ES-I3 (cell line): Measurements from ENCODE around the gene PTCD2.
"Not testable (repeated sequence)": the region's sequence is repeated elsewhere in the genome, so short reads cannot be mapped to it uniquely, and the experiment has no call there.

Experiments used
- H3K36me3 ChIP-seq: 2 replicates; pipeline ENCODE4 v1.6.1; 2013; ENCODE audit warnings: mild to moderate bottlenecking, low read length, control low read depth, moderate library complexity; ENCODE audit not compliant: insufficient read depth
- H3K4me1 ChIP-seq: 2 replicates; pipeline ENCODE4 v1.6.1; 2013; ENCODE audit warnings: mild to moderate bottlenecking, control low read depth, low read length; ENCODE audit not compliant: insufficient read depth
- H3K9ac ChIP-seq: 2 replicates; pipeline ENCODE4 v1.6.1; 2013; ENCODE audit warnings: low read depth, mild to moderate bottlenecking, low read length, moderate library complexity
- H3K9me3 ChIP-seq: 2 replicates; pipeline ENCODE4 v1.6.1; 2013; ENCODE audit warnings: mild to moderate bottlenecking, low read length, moderate library complexity; ENCODE audit not compliant: control insufficient read depth, insufficient read depth

PTCD2 gene

GRCh38 chr5:72288924-72289323, 31.2 kb upstream of the PTCD2 start:
- Histone ChIP-seq H3K36me3 (peaks cover 6% of the 10 kb centered on the region; the same call in 1 of the 2 replicates), H3K4me1 (no peaks in the 10 kb centered on the region), H3K9ac (no peak overlapping the region), H3K9me3 (no peaks in the 10 kb centered on the region)

GRCh38 chr5:72290356-72291133, 29.6 kb upstream of the PTCD2 start:
- no peak overlapping the region for H3K9ac ChIP-seq
- H3K4me1 ChIP-seq = no peaks in the 10 kb centered on the region
- H3K36me3 ChIP-seq = peaks cover 6% of the 10 kb centered on the region; the same call in 1 of the 2 replicates
- H3K9me3 ChIP-seq = no peaks in the 10 kb centered on the region

GRCh38 chr5:72291601-72292000, 28.6 kb upstream of the PTCD2 start:
- Histone ChIP-seq H3K4me1 (no peaks in the 10 kb centered on the region), H3K9ac (no peak overlapping the region), H3K36me3 (peaks cover 6% of the 10 kb centered on the region; the same call in 1 of the 2 replicates), H3K9me3 (no peaks in the 10 kb centered on the region)

GRCh38 chr5:72292411-72292810, 27.8 kb upstream of the PTCD2 start:
- no peak overlapping the region for H3K9ac ChIP-seq
- no peaks in the 10 kb centered on the region for H3K4me1 ChIP-seq
- no peaks in the 10 kb centered on the region for H3K9me3 ChIP-seq
- peaks cover 6% of the 10 kb centered on the region; the same call in 1 of the 2 replicates for H3K36me3 ChIP-seq

GRCh38 chr5:72293495-72294055, 26.6 kb upstream of the PTCD2 start:
- no peak overlapping the region for H3K9ac ChIP-seq
- peaks cover 6% of the 10 kb centered on the region; the same call in 1 of the 2 replicates for H3K36me3 ChIP-seq
- H3K4me1 ChIP-seq = no peaks in the 10 kb centered on the region
- no peaks in the 10 kb centered on the region for H3K9me3 ChIP-seq

- Histone ChIP-seq H3K9ac (no peak overlapping the region), H3K9me3 (no peaks in the 10 kb centered on the region), H3K36me3 (peaks cover 6% of the 10 kb centered on the region; the same call in 1 of the 2 replicates), H3K4me1 (no peaks in the 10 kb centered on the region)
Measured at GRCh38 chr5:72294473-72294872, 25.7 kb upstream of the PTCD2 start.

- Histone ChIP-seq H3K36me3 (peaks cover 4% of the 10 kb centered on the region; the same call in 1 of the 2 replicates), H3K4me1 (0 out of 2 replicates have a peak, but pooled peaks cover 4% of the 10 kb centered on the region), H3K9me3 (no peaks in the 10 kb centered on the region), H3K9ac (no peak overlapping the region)
Measured at GRCh38 chr5:72295539-72295938, 24.6 kb upstream of the PTCD2 start.

- Histone ChIP-seq H3K9ac (no peak overlapping the region), H3K36me3 (peaks cover 4% of the 10 kb centered on the region; the same call in 1 of the 2 replicates), H3K4me1 (peaks cover 7% of the 10 kb centered on the region; the same call in 1 of the 2 replicates), H3K9me3 (no peaks in the 10 kb centered on the region)
Measured at GRCh38 chr5:72296256-72296655, 23.9 kb upstream of the PTCD2 start.

- H3K9ac ChIP-seq, H3K36me3 ChIP-seq, H3K9me3 ChIP-seq: not testable (repeated sequence)
- peaks cover 22% of the 10 kb centered on the region for H3K4me1 ChIP-seq
Measured at GRCh38 chr5:72298136-72298535, 22.0 kb upstream of the PTCD2 start.

- H3K36me3 ChIP-seq = no peaks in the 10 kb centered on the region; the same call in 1 of the 2 replicates
- H3K4me1 ChIP-seq = peaks cover 22% of the 10 kb centered on the region
- no peaks in the 10 kb centered on the region for H3K9me3 ChIP-seq
- H3K9ac ChIP-seq = no peak overlapping the region
Measured at GRCh38 chr5:72298711-72299110, 21.5 kb upstream of the PTCD2 start.

GRCh38 chr5:72300590-72301339, 19.4 kb upstream of the PTCD2 start:
- no peaks in the 10 kb centered on the region for H3K9me3 ChIP-seq
- no peaks in the 10 kb centered on the region for H3K36me3 ChIP-seq
- H3K4me1 ChIP-seq = peaks cover 27% of the 10 kb centered on the region
- no peak overlapping the region for H3K9ac ChIP-seq

GRCh38 chr5:72301557-72301956, 18.6 kb upstream of the PTCD2 start:
- Histone ChIP-seq H3K36me3 (no peaks in the 10 kb centered on the region), H3K4me1 (peaks cover 34% of the 10 kb centered on the region), H3K9ac (no peak overlapping the region)

GRCh38 chr5:72302171-72302570, 18.0 kb upstream of the PTCD2 start:
- H3K4me1 ChIP-seq = peaks cover 34% of the 10 kb centered on the region
- no peaks in the 10 kb centered on the region for H3K9me3 ChIP-seq
- no peaks in the 10 kb centered on the region for H3K36me3 ChIP-seq
- H3K9ac ChIP-seq = no peak overlapping the region; the same call in 1 of the 2 replicates

More at GRCh38 chr5:72301557-72301956, 18.6 kb upstream of the PTCD2 start:
- H3K9me3 ChIP-seq = no peaks in the 10 kb centered on the region
